ENCODE results near the gene BTF3L4. TPM values are rescaled to one million over a fixed set of nuclear protein-coding genes. Genes with fewer than 3 reads are reported as not detected.

BTF3L4 gene
- total RNA-seq, 1 donor from 2014 or later = 74.0 TPM

GRCh38 chr1:52057255-52057654, 1.2 kb downstream of the BTF3L4 start:
- Mint-ChIP-seq H3K27ac (peak overlapping the region; percentile 93), H3K9me3 (no peaks in the 10 kb centered on the region), H3K27me3 (ENCODE audit: low read depth) (no peaks in the 10 kb centered on the region), H3K4me3 (peak overlapping the region; percentile 93), H3K4me1 (peaks cover 46% of the 10 kb centered on the region), H3K36me3 (peaks cover 10% of the 10 kb centered on the region)
- no peak for TF ChIP-seq CTCF (IDR thresholded peaks at IDR 0.05; ENCODE audit: unreplicated experiment)
- no peak for DNase-seq (ENCODE audit: low spot score in 2 of 2, unreplicated experiment in 2 of 2)

DNA sequence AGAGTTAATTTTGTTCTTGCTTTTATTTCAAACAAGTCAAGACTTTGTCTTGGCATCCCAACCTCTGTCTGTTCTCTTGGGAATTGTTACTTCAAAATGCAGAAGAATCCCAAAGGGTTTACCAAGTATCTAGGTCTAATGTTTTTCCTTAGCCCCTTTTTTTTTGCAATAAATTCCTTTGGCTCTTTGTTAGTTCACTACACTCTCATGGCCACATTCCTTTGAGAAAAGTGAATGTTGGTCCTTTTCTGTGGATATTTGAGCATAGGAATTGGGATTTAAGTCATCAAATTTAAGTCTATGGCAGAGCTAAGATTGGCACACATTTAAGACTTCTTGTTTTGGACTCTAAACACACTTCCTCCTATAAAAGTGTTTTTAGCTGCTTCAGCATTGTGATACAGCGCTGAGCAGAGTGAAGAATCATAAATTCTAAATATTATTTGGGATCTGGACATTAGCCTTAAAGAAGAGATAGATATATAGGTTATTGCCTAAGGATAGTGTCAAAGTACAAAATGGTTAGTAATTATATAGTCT, 1.9 kb downstream of the BTF3L4 start:
- Mint-ChIP-seq H3K9me3 (no peaks in the 10 kb centered on the region), H3K4me3 (peak overlapping the region; percentile 93), H3K27ac (peak overlapping the region; percentile 93), H3K4me1 (peaks cover 42% of the 10 kb centered on the region), H3K36me3 (peaks cover 8% of the 10 kb centered on the region), H3K27me3 (ENCODE audit: low read depth) (no peaks in the 10 kb centered on the region)
- TF ChIP-seq CTCF (IDR thresholded peaks at IDR 0.05; ENCODE audit: unreplicated experiment) = no peak
- DNase-seq (ENCODE audit: low spot score in 2 of 2, unreplicated experiment in 2 of 2) = no peak

DNA sequence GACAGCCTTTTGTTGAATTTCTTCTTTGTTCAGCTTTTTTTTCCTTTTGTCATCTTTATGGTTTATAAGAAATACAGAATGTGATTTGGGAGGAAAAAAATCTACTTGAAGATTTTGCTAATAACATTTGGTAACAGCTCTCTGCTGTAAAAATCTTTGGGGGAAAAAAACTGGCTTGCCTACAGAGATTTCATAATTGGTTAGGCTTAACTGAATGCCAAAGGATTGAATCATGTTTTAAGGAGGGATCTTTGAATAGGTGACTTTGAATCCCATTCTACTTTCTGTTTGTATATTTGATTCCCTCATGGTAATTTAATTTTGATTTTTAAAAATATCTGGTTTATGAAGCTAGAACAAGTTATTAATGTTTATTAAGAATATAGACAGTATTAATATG, 3.2 kb downstream of the BTF3L4 start:
- Mint-ChIP-seq H3K36me3 (peaks cover 15% of the 10 kb centered on the region), H3K4me1 (peaks cover 34% of the 10 kb centered on the region), H3K9me3 (no peaks in the 10 kb centered on the region), H3K27me3 (ENCODE audit: low read depth) (no peaks in the 10 kb centered on the region), H3K4me3 (peak overlapping the region; percentile 42), H3K27ac (peak overlapping the region; percentile 93)
- DNase-seq (ENCODE audit: low spot score in 2 of 2, unreplicated experiment in 2 of 2) = no peak
- TF ChIP-seq CTCF (IDR thresholded peaks at IDR 0.05; ENCODE audit: unreplicated experiment) = no peak

DNA sequence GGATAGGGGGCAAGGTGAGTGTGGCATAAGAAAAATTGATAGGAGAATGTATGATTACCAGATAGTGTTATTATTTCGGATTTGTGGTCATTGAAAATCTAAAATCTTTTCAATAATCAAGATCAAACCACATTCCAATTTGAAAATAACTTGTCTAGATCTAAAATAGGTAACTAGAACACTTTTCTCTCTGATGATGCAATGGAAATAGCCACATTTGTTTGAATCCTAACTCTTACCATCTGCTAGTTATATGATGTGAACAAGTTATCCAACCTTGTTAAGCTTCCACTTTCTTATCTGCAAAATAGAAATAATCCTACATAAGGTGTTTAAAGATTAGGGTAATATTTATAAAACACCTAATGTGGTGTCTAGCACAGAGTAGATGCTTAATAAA, 3.8 kb downstream of the BTF3L4 start:
- Mint-ChIP-seq H3K27ac (no peak overlapping the region), H3K4me1 (peaks cover 31% of the 10 kb centered on the region), H3K4me3 (no peak overlapping the region), H3K36me3 (peaks cover 17% of the 10 kb centered on the region), H3K27me3 (ENCODE audit: low read depth) (no peaks in the 10 kb centered on the region), H3K9me3 (no peaks in the 10 kb centered on the region)
- no peak for DNase-seq (ENCODE audit: low spot score in 2 of 2, unreplicated experiment in 2 of 2)
- TF ChIP-seq CTCF (IDR thresholded peaks at IDR 0.05; ENCODE audit: unreplicated experiment) = no peak

DNA sequence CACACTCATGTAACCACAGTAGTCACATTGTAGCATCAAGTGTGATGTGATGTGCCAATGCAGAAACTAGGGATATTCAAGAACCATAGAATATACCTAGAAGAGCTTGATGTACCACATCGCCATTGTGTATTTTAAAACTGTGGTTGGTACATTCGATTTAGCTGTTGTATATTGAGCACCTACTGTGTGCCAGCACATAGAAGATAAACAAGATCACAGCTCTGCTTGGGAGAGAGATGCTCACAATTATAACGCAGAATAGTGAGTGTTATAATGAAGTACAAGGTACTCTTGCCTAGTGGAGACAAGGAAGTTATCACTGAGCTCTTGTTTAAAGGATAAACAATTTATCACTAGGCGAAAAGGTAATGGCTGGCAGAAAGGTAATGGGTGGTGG, 4.7 kb downstream of the BTF3L4 start:
- Mint-ChIP-seq H3K4me3 (no peak overlapping the region), H3K4me1 (peaks cover 31% of the 10 kb centered on the region), H3K36me3 (peaks cover 17% of the 10 kb centered on the region), H3K27ac (no peak overlapping the region), H3K27me3 (ENCODE audit: low read depth) (no peaks in the 10 kb centered on the region), H3K9me3 (no peaks in the 10 kb centered on the region)
- TF ChIP-seq CTCF (IDR thresholded peaks at IDR 0.05; ENCODE audit: unreplicated experiment) = no peak
- no peak for DNase-seq (ENCODE audit: low spot score in 2 of 2, unreplicated experiment in 2 of 2)

- H3K9me3 Mint-ChIP-seq = no peaks in the 10 kb centered on the region
- no peak for DNase-seq (ENCODE audit: low spot score in 2 of 2, unreplicated experiment in 2 of 2)
- H3K27ac Mint-ChIP-seq = no peak overlapping the region
- H3K36me3 Mint-ChIP-seq = peaks cover 22% of the 10 kb centered on the region
- no peak overlapping the region for H3K4me3 Mint-ChIP-seq
- no peak for TF ChIP-seq CTCF (IDR thresholded peaks at IDR 0.05; ENCODE audit: unreplicated experiment)
- H3K4me1 Mint-ChIP-seq = peaks cover 16% of the 10 kb centered on the region
- H3K27me3 Mint-ChIP-seq (ENCODE audit: low read depth) = no peaks in the 10 kb centered on the region
These were observed 7.1 kb downstream of the BTF3L4 start for GRCh38 chr1:52063192-52063591.
